Measurements from ENCODE around the gene TMEM198.

Gene TMEM198

DNA sequence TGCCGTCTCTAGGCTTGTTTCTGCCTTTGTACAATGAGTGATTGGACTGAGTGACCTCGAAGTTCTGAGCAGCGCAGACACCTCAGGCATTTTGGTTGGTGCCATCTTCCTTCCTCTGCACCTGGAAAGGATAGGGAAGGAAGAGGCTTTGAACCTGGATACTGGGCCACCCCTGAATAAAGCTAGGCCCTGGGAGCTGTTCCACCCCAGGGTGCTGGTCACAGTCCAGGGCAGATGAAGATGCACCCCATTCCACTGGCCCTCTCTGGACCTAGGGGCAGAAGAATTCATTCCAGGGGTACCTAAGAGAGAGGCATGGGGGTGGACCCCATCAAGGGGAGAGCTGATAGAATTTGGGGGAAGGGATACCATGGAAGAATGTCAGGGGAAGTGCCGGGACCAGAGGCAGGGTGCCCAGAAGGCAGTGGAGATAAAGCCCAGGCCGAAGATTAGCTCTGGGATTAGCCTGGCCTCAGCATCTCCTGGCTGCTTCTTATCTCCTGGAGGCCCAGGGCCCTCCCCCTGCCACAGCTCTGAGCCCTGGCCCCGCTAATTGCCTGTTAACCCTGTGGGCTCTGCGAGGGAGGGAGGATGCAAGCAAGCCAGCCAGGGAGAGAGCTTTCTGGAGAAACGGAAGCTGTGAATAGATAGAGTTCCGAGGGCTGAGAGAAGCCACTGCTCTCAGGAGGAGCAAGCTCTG lies 18.1 kb upstream of the TMEM198 start:
- no peak for DNase-seq (ENCODE audit: low read depth in 2 of 2)

DNA sequence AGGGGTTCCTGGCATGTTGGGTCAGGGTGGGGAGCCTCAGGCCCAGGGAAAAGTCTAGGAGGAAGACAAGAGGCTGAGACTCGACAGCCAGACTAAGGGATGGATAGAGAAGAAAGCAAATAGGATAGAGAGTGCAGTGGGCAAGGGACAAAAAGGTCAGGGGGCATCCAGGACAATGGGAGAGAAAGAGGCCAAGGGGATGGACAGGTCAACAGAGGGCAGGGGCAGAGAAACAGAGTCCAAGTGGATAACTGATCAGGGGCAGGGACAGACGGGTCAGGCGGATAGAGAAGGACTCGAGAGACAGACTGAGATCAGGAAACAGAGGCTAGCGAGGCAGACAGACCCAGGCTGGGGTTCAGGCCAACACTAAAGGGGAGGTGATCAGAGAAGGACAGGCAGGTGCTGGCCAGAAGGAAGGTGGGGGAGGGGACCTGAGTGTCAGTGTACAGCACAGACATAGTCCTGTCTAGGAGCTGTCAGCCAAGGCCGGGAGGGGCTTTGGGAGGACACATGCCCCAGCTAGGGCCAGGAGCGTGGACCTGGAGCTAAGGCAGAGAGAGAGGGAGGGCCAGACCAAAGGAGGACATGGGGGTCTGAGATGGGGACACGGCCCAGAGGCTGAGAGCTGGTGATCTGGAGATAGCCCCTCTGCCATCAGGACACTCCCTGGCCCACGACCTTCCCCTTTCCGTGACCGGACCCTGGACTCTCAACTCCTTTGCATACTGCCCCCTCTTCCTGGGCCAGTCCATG lies 17.3 kb upstream of the TMEM198 start:
- no peak for DNase-seq (ENCODE audit: low read depth in 2 of 2)

DNA sequence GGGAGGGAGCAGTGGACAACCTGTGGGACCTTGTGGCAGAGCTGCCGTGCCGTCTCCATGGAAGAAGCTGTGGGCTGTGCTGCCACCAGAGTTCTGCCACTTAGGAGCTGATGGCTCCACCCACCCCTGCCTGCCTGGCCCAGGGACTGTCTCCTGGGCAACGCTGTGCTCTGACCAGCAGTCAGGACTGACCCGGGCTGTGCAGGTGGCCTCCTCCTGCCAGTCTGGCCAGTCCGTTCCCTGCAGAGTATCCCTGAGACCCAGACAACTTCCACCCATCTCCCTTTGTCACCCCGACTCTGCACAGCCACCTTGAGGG lies 16.8 kb upstream of the TMEM198 start:
- DNase-seq (ENCODE audit: low read depth in 2 of 2), result no peak

DNA sequence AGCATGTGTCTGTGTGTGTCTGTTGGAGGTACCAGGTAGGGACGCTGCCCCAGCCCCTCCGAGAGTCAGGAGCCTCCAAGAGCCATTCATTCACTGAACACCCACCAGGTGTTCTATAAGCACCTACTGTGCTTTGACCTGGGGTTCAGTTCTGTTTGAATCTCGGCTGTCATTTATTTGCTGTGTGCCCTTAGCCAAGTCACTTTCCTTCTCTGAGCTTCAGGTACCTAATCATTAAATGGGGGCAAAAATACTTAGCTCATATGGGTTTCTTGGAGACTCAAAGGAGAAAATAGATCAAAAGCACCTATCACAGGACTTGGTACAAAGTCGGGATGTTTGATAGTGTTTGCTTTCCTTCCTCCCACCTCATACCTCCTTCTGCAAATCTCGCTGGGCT lies 16.4 kb upstream of the TMEM198 start:
- DNase-seq (ENCODE audit: low read depth in 2 of 2), result no peak

DNA sequence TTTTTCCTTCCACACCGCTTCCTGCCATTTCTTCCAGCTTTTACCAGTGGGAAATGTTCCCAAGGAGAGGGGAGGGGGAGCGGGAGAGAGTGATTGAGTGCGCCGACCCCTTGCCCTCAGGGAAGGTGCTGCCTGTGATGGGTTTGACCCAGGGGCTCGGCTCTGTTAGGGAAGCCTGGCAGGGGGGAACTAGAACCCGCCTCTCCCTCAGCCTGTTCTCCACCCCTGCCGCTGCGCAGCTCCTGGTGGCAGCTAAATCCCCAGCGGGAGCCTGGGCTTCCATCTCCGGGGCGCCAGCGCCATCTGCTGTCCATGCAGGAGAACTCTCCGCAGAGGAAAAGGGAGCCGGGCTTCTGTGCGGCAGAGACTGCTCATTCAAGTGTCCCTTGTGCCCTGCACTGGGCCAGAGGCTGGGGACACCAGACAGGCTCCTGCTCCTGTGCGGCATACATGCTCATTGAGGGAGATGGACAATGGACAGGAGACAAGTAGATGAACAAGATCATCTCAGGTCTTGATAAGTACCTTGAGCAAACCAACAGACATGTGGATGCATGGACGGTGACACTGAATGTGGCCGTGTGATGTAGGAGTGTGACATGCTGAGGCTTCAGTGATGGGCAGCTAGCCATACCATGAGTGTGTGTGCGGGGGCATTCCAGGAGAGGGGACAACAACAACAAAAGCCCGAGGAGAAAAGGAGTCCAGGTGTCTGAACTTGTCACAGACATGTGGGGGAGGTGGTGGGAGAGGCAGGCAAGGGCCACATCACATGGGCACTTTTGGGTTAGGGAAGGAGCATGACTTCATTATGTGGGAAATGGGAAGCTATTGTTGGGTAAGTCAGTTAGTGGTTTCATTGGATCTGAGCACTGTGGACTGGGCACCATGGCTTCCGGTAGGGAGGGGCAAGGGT lies 13.5 kb upstream of the TMEM198 start:
- peak; percentile 84 to 85 for DNase-seq (ENCODE audit: low read depth in 2 of 2)

DNA sequence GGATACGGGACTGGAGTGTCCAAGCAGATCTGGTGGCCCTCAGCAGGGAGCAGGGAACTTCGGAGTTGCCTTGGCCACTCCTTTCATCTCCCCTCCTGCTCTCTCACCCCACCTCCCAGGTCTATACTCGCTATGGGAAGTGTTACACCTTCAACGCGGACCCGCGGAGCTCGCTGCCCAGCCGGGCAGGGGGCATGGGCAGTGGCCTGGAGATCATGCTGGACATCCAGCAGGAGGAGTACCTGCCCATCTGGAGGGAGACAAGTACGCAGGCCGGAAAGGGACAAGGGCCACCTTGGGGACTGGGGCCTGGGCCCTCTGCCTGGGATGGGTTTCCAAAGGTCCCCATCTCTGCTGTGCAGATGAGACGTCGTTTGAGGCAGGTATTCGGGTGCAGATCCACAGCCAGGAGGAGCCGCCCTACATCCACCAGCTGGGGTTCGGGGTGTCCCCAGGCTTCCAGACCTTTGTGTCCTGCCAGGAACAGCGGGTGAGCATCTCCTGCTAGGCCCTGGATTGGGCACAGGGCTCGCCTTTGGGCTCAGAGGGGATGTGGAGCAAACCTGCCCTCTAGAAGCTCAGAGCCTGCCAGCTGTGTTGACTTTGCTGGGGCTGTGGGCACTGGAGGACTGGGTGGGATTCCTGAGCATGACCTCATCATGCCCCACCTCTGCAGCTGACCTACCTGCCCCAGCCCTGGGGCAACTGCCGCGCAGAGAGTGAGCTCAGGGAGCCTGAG lies 12.0 kb upstream of the TMEM198 start:
- no peak for DNase-seq (ENCODE audit: low read depth in 2 of 2)

DNA sequence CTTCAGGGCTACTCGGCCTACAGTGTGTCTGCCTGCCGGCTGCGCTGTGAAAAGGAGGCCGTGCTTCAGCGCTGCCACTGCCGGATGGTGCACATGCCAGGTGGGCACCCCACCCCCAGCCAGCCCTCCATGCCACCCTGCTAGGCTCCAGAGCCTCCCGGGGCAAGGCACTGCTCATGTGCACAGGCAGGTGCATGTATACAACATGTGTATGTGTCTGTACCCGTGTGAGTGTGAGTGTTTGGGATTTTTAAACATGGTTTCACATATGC lies 11.5 kb upstream of the TMEM198 start:
- no peak for DNase-seq (ENCODE audit: low read depth in 2 of 2)

DNA sequence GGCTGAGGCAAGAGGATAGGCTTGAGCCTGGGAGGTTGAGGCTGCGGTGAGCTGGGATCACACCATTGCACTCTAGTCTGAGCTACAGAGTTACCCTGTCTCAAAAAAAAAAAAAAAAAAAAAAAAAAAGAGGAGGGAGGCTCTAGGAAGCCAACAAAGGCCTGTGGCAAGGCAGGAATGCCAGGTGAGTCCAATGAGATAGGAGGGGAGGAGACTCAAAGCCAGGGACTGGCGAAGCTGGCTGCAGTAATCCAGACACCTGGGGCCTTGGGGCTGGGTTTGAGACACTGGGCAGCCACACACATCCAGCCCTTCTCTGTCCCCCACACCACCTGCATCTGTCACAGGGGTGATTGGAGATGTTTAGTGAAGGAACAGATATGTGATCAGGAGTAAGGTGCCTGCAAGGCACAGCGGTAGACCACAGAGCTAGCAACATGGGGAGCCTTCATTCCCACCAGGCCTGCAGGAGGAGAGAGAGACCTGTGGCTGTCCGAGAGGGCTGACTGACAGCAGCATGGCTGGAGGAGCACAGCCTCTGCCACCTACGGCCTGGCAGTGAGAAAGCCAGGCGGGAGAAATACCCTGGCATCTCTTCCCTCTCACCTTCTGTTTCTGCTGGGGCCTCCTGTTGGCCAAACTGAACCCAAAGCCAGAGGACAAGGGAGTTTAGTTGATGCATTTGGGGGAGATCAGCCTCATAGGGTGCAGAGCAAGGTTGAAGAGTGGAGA lies 9.7 kb upstream of the TMEM198 start:
- no peak for DNase-seq (ENCODE audit: low read depth in 2 of 2)

DNA sequence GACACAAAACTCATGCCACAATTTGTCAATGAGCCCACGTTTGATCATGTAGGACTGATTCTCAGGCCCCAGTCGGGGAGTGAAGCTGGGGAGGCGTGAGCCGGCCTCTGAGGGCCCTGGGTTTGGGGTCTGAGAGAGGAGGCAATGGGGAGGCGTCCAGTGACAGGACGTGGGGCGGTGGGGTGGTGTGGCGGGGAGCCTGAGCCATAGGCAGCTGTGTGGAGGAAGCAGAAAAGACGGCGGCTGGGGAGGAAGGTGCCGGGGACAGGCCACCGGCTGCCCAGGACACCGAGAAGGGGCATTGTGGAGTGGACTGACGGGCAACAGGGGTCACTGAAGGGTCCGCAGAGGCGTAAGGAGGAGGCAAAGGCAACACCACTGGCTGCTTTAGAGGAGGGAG lies 7.4 kb upstream of the TMEM198 start:
- no peak for DNase-seq (ENCODE audit: low read depth in 2 of 2)

DNA sequence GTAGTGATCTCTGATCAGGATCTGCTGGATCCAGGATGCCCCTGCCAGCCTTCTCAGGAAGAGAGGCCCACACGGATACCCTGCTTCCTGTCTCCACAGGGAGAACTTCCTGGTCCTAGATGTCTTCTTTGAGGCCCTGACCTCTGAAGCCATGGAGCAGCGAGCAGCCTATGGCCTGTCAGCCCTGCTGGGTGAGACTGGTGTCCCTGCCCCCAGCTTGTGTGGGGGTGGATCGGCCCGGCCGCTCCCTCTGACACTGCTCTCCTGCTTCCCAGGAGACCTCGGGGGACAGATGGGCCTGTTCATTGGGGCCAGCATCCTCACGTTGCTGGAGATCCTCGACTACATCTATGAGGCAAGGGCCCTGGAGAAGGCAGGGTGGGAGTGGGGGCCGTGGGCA lies 6.9 kb upstream of the TMEM198 start:
- no peak for DNase-seq (ENCODE audit: low read depth in 2 of 2)

DNA sequence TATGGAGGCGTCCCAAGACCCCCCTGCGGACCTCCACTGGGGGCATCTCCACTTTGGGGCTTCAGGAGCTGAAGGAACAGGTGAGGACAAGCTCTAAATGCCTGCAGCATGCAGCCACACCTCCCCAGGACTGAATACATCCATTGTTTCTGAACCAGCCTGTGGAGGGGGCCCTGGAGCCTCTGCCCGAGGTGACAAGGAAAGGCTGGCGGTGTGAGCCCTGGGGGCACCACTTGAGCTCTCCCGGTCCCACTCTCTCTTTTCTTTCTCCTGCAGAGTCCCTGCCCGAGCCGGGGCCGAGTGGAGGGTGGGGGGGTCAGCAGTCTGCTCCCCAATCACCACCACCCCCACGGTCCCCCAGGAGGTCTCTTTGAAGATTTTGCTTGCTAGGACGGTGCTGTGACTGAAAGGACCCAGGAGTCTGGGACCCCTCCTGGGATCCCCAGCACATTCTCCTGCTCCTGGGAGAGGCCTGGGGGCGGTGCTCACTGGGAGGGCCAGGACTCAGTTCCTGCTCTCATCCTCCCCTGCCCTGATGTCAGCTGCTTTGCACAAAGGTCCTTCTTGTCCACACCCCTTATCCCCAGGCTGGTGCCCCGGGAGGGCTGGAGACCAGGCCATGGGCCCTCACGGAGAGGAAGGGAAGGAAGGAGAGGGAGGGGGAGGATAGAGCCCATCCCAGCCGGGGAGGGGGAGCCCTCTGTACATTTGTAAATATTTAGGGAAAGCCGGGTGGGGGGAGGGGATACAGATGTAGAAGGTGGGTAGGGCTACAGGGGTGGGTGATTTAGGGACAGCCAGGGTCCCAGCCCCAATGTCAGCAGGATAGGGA lies 6.0 kb upstream of the TMEM198 start:
- DNase-seq (ENCODE audit: low read depth in 2 of 2), result no peak

DNA sequence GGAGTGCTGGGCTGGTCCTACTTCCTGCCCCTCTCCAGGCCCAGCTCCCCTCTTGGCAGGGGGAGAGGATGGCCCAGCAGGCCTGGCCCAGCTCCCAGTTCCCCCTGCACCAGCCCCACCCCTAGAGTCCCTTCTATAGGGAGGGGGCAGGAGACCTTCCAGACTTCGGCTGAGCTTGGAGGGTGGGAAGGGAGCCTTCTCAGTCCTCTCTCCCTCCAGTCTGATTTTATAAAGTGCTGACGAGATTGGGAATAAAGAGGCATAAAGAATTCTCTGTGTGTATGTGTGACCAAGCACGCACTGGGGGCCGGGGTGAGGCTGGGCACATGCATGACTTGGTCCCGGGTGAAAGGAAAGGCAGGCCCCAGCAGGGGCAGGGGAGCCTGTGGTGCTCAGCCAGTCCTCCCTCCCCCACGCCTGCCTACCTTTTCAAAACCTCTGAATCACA lies 5.3 kb upstream of the TMEM198 start:
- no peak for DNase-seq (ENCODE audit: low read depth in 2 of 2)

DNA sequence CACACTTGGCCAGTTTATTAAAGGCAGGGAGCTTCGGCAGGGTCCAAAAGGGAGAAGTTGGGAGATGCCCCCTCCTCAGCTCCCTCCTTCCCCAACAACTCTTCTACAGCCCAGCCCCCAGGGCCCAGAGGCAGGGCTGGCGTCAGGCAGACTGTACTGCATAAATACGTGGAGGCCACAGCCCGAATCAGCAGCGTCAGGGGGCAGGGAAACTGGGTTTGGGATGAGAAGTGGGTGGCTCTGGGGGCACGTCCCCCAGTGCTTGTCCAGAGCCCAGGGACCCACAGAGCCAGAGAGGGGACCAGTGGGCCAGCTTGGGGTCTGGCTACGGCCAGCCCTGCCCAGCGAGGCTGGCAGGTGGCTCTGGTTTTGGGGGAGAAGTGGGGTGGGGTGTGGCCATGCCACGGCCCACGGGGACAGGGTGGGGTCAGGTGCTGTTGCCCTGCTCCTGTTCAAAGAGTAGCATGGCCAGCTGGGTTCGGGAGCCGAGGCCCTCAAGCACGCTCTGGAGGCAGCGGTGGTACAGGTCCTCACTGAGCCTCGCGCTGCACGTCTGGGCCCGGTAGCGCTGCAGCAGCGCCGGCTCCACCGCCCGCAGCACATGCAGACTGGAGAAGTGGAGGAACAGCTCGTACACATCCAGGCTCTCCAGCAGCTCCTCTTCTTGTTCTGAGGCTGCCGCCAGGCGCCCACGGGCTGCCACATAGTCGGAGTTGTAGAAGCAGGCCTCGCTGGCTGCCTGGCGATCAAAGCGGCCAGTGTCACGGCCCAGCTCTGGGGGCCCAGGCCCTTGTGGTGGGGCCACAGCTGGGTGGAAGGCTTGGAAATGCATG lies 4.7 kb upstream of the TMEM198 start:
- no peak for DNase-seq (ENCODE audit: low read depth in 2 of 2)

DNA sequence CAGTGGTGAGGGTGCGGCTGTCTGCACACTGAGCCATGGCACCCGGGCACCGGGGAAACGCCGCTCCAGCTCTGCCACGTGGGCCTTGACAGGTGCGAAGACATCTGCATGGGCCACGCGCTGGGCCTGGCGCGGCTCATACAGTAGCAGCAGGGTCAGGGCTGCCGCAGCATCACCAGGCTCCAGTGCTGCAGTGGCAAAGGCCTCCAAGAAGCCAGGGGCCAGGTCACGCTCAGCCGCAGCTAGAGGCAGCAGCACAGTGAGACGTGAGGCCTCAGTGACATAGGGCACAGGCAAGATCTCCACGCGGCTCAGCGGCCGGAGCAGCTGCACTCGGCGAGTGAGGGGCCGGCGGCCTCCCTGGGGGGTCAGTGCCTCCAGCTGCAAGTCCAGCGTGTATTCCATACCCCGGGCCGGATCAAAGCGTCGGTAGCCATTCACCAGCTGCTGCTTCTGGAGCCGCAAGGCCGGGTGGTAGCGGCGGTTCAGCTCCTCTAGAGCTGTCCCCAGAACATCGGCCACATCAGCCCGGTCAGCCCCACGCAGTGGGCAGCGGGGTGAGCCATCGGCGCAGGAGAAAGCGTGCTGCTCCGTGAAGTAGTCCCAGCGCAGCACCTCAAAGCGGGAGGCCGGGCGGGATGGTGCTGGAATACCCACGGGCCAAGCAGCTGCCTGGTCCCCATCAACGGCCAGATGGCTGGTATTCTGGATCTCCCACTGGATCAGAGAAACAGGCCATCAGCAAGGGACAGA lies 3.7 kb upstream of the TMEM198 start:
- DNase-seq (ENCODE audit: low read depth in 2 of 2), result no peak

DNA sequence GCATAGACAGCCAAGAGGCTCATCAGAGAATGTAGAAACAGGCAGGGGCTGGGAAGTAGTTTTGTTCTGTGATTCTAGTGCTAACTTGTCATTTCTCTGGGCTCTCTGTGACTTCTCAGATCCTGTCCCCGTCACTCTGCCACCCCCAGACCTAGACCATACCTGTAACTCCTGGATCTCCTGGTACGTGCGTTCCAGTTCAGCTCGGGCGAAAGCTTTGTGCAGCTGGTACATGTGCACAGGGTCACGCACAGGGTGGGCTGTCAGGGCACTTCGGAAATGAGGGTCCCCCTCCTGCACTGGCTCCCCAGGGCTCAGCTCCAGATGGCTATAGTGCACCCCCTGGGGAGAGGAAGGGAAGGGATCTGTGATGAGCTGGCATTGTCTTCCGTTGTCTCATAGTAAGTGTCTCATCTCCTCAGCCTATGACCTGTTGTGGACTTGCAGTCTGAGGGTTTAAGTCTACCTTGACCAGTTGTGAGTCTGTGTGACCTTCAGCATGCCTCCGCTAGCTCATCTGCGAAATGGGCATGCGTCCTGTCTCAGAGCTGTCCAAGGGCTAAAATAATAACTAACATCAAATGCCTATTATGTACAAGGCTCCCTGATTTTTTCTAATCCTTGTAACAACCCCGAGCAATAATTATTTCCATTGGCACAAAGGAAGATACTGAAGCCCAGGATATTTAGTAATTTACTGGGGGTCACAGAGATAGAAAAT lies 2.9 kb upstream of the TMEM198 start:
- no peak for DNase-seq (ENCODE audit: low read depth in 2 of 2)

DNA sequence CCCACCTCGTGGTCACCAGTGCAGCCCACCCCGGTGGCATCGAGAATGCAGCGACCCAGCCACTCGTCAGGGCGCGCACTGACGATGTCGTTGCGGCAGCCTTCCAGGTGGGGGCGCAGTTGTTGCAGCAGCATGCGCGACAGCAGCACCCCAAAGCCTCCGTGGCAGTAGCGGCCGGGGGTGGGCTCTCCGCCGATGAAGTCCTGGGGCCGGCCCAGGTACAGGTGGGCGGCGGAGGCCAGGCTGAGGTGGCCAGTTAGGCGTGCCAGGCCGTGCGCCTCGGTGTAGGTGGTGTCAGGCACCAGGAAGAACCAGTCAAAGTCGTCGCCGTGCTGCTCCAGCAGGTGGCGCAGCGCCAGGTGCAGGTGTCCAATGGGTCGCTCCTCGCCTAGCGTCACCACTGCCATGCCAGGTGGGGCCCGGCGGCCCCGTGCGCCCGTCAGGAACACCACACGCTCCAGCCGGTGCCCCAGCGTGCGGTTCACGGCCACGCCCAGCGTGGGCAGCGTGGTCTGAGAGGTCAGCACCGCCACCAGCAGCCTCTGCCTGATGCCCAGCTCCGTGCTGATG lies 2.1 kb upstream of the TMEM198 start:
- DNase-seq (ENCODE audit: low read depth in 2 of 2), result peak; percentile 76 to 84

DNA sequence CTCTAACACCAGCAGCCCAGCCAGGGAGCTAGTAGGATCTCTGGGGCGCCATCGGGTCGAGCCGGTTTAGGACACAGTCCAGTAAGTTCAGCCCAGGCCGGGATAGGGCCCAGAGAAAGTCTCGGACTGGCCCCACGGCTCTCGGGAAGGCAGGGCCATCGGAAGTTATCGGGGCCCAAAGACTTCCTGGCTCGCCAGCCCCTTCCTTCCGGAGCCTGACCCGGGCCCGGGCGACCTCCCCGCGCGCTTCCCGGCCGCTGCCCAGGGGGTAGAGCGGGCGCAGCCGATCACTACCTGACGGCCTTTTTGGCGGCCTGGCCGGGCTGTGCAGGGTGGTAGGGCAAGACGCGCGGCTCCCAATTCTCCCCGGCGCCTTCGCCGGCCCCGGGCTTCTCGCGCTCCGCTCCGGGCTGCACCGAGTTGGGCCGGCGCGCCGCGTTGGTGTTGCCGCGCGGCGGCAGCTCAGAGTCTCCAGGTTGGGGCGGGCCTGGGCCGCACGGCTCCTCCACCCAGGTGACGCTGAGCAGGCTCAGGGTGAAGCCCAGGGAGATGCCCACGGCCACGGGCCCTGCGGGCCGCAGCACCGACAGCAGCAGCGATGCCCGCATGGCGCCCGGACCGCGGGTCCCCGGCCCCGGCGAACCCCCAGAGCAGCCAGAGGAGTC lies 765 bp upstream of the TMEM198 start:
- no peak for DNase-seq (ENCODE audit: low read depth in 2 of 2)

Data from stimulated activated CD4-positive, alpha-beta T cell treated with anti-CD3 and anti-CD28 coated beads, Interleukin-1b, Interleukin-23, amount 100 ng/mL, for 4 hours (primary cell).